DMS53 treated with DMSO at 0.1 percent for 48 hours (cell line): ENCODE measurements around the gene MARCHF9.

Experiments used
- DNase-seq: peaks from one replicate; lab custom pipeline; 2025; ENCODE audit not compliant: unreplicated experiment; lab: John Stamatoyannopoulos, UW

Gene MARCHF9

GRCh38 chr12:57753756-57754337, 1.1 kb upstream of the MARCHF9 start:
- DNase-seq = no peak

- no peak for DNase-seq
These were observed 221 bp downstream of the MARCHF9 start for GRCh38 chr12:57755194-57755453.

GRCh38 chr12:57755454-57756372, 810 bp downstream of the MARCHF9 start:
- DNase-seq = no peak

- no peak for DNase-seq
These were observed 1.8 kb downstream of the MARCHF9 start for GRCh38 chr12:57756406-57757341.

- no peak for DNase-seq
These were observed 2.9 kb downstream of the MARCHF9 start for GRCh38 chr12:57757771-57758170.

GRCh38 chr12:57758552-57759359, 3.9 kb downstream of the MARCHF9 start:
- DNase-seq = no peak

- peak; percentile 57 for DNase-seq
These were observed 4.6 kb downstream of the MARCHF9 start for GRCh38 chr12:57759360-57759980.

- DNase-seq = no peak
These were observed 5.6 kb downstream of the MARCHF9 start for GRCh38 chr12:57760347-57760982.

GRCh38 chr12:57761391-57761998, 6.6 kb downstream of the MARCHF9 start:
- no peak for DNase-seq

GRCh38 chr12:57762463-57762862, 7.6 kb downstream of the MARCHF9 start:
- no peak for DNase-seq

GRCh38 chr12:57763881-57764661, 9.2 kb downstream of the MARCHF9 start:
- no peak for DNase-seq

- DNase-seq = peak; percentile 67
These were observed 9.7 kb downstream of the MARCHF9 start for GRCh38 chr12:57764662-57765002.

- DNase-seq = peak; percentile 46
These were observed 10.2 kb downstream of the MARCHF9 start for GRCh38 chr12:57765003-57765697.

GRCh38 chr12:57765698-57766463, 11.0 kb downstream of the MARCHF9 start:
- peak; percentile 17 for DNase-seq

GRCh38 chr12:57766464-57767304, 11.8 kb downstream of the MARCHF9 start, which contains the start of gene CYP27B1:
Gene CYP27B1, minus strand, starts transcription at chr12:57767078. Its CDS starts 37 bp downstream, at chr12:57767041.
- DNase-seq = peak; percentile 12

GRCh38 chr12:57767305-57767698, 12.4 kb downstream of the MARCHF9 start:
- no peak for DNase-seq
